ENCODE results near the gene GPANK1. TPM values are rescaled to one million over a fixed set of nuclear protein-coding genes. Genes with fewer than 3 reads are reported as not detected.

GPANK1 gene
- total and polyA plus RNA-seq, 9 of the 15 experiments (the other 6 are each of a cell fraction or from before 2014, with no cell fraction given) = 32.2 to 111 (median 46.3) TPM

DNA sequence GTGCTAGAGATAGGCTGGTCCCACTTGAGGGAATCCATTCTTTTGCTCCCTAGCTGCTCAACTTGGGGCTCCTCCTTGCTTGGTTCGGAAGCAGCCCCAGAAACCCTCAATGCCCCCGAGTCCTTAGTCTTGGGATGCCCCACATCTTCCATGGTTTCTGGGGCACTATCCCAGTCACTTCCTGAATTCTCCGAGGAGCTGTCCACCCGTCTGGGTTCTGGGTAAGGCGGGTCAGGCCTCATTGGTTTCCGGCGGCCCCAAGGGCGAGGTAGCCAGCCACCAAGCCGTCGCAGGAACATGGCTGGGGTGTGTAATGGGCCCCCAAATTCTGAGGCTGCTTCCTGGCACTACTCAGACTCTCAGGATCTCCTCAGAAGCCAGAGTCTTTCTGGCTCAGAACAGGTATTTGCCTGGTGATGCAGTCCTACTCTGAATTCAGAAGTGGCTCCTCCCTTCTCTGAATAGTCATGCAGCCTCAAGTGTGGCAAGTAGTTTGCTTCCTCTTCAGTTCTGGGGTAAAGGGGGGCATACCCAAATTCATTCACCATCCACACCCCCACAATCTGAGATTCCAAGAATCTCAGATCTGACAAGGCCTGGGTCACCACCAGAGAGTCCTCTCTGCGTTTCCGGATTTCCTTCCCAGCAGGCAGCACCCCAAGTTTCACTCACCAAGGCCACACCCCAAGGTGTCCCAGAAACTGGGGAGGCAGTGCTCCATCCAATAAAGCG is 5.0 kb downstream of the GPANK1 start (continued):
- TF ChIP-seq, protein P1, sequence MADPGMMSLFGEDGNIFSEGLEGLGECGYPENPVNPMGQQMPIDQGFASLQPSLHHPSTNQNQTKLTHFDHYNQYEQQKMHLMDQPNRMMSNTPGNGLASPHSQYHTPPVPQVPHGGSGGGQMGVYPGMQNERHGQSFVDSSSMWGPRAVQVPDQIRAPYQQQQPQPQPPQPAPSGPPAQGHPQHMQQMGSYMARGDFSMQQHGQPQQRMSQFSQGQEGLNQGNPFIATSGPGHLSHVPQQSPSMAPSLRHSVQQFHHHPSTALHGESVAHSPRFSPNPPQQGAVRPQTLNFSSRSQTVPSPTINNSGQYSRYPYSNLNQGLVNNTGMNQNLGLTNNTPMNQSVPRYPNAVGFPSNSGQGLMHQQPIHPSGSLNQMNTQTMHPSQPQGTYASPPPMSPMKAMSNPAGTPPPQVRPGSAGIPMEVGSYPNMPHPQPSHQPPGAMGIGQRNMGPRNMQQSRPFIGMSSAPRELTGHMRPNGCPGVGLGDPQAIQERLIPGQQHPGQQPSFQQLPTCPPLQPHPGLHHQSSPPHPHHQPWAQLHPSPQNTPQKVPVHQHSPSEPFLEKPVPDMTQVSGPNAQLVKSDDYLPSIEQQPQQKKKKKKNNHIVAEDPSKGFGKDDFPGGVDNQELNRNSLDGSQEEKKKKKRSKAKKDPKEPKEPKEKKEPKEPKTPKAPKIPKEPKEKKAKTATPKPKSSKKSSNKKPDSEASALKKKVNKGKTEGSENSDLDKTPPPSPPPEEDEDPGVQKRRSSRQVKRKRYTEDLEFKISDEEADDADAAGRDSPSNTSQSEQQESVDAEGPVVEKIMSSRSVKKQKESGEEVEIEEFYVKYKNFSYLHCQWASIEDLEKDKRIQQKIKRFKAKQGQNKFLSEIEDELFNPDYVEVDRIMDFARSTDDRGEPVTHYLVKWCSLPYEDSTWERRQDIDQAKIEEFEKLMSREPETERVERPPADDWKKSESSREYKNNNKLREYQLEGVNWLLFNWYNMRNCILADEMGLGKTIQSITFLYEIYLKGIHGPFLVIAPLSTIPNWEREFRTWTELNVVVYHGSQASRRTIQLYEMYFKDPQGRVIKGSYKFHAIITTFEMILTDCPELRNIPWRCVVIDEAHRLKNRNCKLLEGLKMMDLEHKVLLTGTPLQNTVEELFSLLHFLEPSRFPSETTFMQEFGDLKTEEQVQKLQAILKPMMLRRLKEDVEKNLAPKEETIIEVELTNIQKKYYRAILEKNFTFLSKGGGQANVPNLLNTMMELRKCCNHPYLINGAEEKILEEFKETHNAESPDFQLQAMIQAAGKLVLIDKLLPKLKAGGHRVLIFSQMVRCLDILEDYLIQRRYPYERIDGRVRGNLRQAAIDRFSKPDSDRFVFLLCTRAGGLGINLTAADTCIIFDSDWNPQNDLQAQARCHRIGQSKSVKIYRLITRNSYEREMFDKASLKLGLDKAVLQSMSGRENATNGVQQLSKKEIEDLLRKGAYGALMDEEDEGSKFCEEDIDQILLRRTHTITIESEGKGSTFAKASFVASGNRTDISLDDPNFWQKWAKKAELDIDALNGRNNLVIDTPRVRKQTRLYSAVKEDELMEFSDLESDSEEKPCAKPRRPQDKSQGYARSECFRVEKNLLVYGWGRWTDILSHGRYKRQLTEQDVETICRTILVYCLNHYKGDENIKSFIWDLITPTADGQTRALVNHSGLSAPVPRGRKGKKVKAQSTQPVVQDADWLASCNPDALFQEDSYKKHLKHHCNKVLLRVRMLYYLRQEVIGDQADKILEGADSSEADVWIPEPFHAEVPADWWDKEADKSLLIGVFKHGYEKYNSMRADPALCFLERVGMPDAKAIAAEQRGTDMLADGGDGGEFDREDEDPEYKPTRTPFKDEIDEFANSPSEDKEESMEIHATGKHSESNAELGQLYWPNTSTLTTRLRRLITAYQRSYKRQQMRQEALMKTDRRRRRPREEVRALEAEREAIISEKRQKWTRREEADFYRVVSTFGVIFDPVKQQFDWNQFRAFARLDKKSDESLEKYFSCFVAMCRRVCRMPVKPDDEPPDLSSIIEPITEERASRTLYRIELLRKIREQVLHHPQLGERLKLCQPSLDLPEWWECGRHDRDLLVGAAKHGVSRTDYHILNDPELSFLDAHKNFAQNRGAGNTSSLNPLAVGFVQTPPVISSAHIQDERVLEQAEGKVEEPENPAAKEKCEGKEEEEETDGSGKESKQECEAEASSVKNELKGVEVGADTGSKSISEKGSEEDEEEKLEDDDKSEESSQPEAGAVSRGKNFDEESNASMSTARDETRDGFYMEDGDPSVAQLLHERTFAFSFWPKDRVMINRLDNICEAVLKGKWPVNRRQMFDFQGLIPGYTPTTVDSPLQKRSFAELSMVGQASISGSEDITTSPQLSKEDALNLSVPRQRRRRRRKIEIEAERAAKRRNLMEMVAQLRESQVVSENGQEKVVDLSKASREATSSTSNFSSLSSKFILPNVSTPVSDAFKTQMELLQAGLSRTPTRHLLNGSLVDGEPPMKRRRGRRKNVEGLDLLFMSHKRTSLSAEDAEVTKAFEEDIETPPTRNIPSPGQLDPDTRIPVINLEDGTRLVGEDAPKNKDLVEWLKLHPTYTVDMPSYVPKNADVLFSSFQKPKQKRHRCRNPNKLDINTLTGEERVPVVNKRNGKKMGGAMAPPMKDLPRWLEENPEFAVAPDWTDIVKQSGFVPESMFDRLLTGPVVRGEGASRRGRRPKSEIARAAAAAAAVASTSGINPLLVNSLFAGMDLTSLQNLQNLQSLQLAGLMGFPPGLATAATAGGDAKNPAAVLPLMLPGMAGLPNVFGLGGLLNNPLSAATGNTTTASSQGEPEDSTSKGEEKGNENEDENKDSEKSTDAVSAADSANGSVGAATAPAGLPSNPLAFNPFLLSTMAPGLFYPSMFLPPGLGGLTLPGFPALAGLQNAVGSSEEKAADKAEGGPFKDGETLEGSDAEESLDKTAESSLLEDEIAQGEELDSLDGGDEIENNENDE (IDR thresholded peaks at IDR 0.05; ENCODE audit: low read depth, low read length) = no peak
- TF ChIP-seq TRIM24 (IDR thresholded peaks at IDR 0.05) (no peak), ZNF707 (CRISPR knock-in tag; conservative IDR thresholded peaks at IDR 0.05) (peak; percentile 23; the same call in 1 of the 2 replicates), ZFP30 (CRISPR knock-in tag; IDR thresholded peaks at IDR 0.05; ENCODE audit: borderline replicate concordance) (peak; percentile 76; the same call in 1 of the 2 replicates), FOXJ3 (CRISPR knock-in tag; IDR thresholded peaks at IDR 0.05) (no peak), RFX5 (IDR thresholded peaks at IDR 0.05; ENCODE audit: low read depth, low read length) (no peak), NFATC3 (IDR thresholded peaks at IDR 0.05) (no peak), HNRNPH1 (optimal IDR thresholded peaks at IDR 0.05; ENCODE audit: low read depth, low read length) (no peak), HIVEP1 (CRISPR knock-in tag; IDR thresholded peaks at IDR 0.05) (no peak), KLF13 (tag; IDR thresholded peaks at IDR 0.05; ENCODE audit: borderline replicate concordance, low read depth) (no peak), ZNF224 (CRISPR knock-in tag; IDR thresholded peaks at IDR 0.05) (peak; percentile 83; the same call in 1 of the 2 replicates), ZNF282 (CRISPR knock-in tag; IDR thresholded peaks at IDR 0.05) (no peak), ZNF253 (CRISPR knock-in tag; conservative IDR thresholded peaks at IDR 0.05) (no peak), YY1 (IDR thresholded peaks at IDR 0.05; ENCODE audit: borderline replicate concordance in 1 of 3, control insufficient read depth in 1 of 3, extremely low read depth in 1 of 3, insufficient read depth in 3 of 3, insufficient read length in 1 of 3, insufficient replicate concordance in 2 of 3, low read depth in 1 of 3, low read length in 2 of 3) (peak in 1 of 3 experiments; percentile 12)
- TF ChIP-seq, protein P2, sequence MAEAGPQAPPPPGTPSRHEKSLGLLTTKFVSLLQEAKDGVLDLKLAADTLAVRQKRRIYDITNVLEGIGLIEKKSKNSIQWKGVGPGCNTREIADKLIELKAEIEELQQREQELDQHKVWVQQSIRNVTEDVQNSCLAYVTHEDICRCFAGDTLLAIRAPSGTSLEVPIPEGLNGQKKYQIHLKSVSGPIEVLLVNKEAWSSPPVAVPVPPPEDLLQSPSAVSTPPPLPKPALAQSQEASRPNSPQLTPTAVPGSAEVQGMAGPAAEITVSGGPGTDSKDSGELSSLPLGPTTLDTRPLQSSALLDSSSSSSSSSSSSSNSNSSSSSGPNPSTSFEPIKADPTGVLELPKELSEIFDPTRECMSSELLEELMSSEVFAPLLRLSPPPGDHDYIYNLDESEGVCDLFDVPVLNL (CRISPR knock-in tag; IDR thresholded peaks at IDR 0.05; ENCODE audit: low read depth) = peak; percentile 64; the same call in 1 of the 2 replicates
